Kidney (tissue), 14 donors: ENCODE data around the gene THRB. TPM values are rescaled to one million over a fixed set of nuclear protein-coding genes. Genes with fewer than 3 reads are reported as not detected.

Experiments used
- DNase-seq, 5 donors: peaks; one replicate each; pipeline ENCODE4 v3.0.0-alpha.2; 2013 to 2020
- FAIRE-seq: peaks from 2 replicates; lab custom pipeline; 2012; peaks lifted over from hg19 to GRCh38; lab: Jason Lieb, UNC
- H3K27ac ChIP-seq, 2 donors: one replicate each; pipeline ENCODE4 v1.7.0; 2013; ENCODE audit warnings: low read depth in 2 of 2, low read length in 2 of 2, inconsistent platforms in 1 of 2
- H3K27me3 ChIP-seq: one replicate; pipeline ENCODE4 v1.7.1; 2013; ENCODE audit warnings: low read length, inconsistent platforms; ENCODE audit not compliant: control insufficient read depth, insufficient read depth
- H3K36me3 ChIP-seq, 3 donors: one replicate each; pipeline versions ENCODE4 v1.7.0 to v1.7.1; 2013; ENCODE audit warnings: low read length in 3 of 3, control low read depth in 1 of 3, inconsistent platforms in 1 of 3; ENCODE audit not compliant: insufficient read depth in 3 of 3, control insufficient read depth in 2 of 3
- H3K4me1 ChIP-seq, 3 donors: one replicate each; pipeline versions ENCODE4 v1.7.0 to v1.7.1; 2013; ENCODE audit warnings: low read length in 3 of 3, inconsistent platforms in 1 of 3, low read depth in 1 of 3; ENCODE audit not compliant: control insufficient read depth in 2 of 3, insufficient read depth in 2 of 3
- H3K4me3 ChIP-seq, 3 donors: one replicate each; pipeline versions ENCODE4 v1.7.0 to v1.8.1; 2013; ENCODE audit warnings: low read length in 3 of 3, control low read depth in 1 of 3, inconsistent platforms in 1 of 3
- H3K9ac ChIP-seq, 3 donors: one replicate each; pipeline versions ENCODE4 v1.7.0 to v1.7.1; 2013; ENCODE audit warnings: low read length in 3 of 3, control low read depth in 1 of 3, inconsistent platforms in 1 of 3
- H3K9me3 ChIP-seq, 3 donors: one replicate each; pipeline versions ENCODE4 v1.7.0 to v1.7.1; 2013; ENCODE audit warnings: low read length in 3 of 3, control low read depth in 1 of 3, inconsistent platforms in 1 of 3; ENCODE audit not compliant: control insufficient read depth in 2 of 3, insufficient read depth in 1 of 3
- CTCF ChIP-seq: IDR thresholded peaks from 3 replicates; pipeline ENCODE4 v1.5.1; 2012; ENCODE audit warnings: mild to moderate bottlenecking, moderate library complexity, borderline replicate concordance; ENCODE audit not compliant: insufficient read depth; ENCODE audit errors: extremely low read depth
- intact Hi-C: fragments of 100-400 bp; cut with DNase I; formaldehyde crosslinking; loops from one replicate; pipeline ENCODE4 v1.11.1; 2022
- polyA plus RNA-seq: library from polyadenylated mRNA; stranded (reverse); fragments of 350-450 nt; fragmentation: Illumina TruSeq; extraction: RNeasy Lipid Tissue Mini Kit (QIAGEN cat#74804); gene quantifications from one replicate; pipeline ENCODE4 v1.2.3, GENCODE V29; 2014; ENCODE audit warnings: low read depth, low replicate concordance; ENCODE audit not compliant: insufficient read depth
- total RNA-seq: library from RNA; stranded (reverse); fragmentation: NEBNext Ultra II Directional; extraction: Animal tissue kit (Norgen Biotek cat#: 25700); gene quantifications from one replicate; pipeline ENCODE4 v1.2.1, GENCODE V29; 2021
- donor health status: control.
- donor health status: control.
- donor health status: control.
- donor health status: control.
- donor health status: control.
- donor health status: DM: yes; HTN: yes; CAD: no.
- donor health status: Normal renal cell carcinoma (clear cell type).

The THRB gene
- total and polyA plus RNA-seq, 2 donors from 2014 or later, result 4.5 to 17.2 TPM

GRCh38 chr3:24443476-24443875 lies 51.2 kb downstream of the THRB start:
- no peaks in the 10 kb centered on the region for H3K9me3 ChIP-seq
- DNase-seq (no peak), FAIRE-seq (no peak)
- intact Hi-C loops, result no loop called here
- no peaks in the 10 kb centered on the region for H3K36me3 ChIP-seq
- TF ChIP-seq CTCF, result no peak
- H3K4me3 ChIP-seq, result no peak overlapping the region
- H3K9ac ChIP-seq, result no peak overlapping the region
- no peaks in the 10 kb centered on the region for H3K27me3 ChIP-seq
- no peak overlapping the region for H3K27ac ChIP-seq
- H3K4me1 ChIP-seq, result peaks cover 0 to 23% (median 9%) of the 10 kb centered on the region in 3 donors

GRCh38 chr3:24440760-24441464 lies 53.7 kb downstream of the THRB start:
- H3K9me3 ChIP-seq, result no peaks in the 10 kb centered on the region
- FAIRE-seq (no peak), DNase-seq (no peak)
- no peaks in the 10 kb centered on the region for H3K27me3 ChIP-seq
- no peaks in the 10 kb centered on the region for H3K36me3 ChIP-seq
- peaks cover 0 to 11% (median 9%) of the 10 kb centered on the region in 3 donors for H3K4me1 ChIP-seq
- intact Hi-C loops, result no loop called here
- H3K9ac ChIP-seq, result no peak overlapping the region
- TF ChIP-seq CTCF, result no peak
- H3K27ac ChIP-seq, result no peak overlapping the region
- H3K4me3 ChIP-seq, result peak overlapping the region in 1 of 3 donors; percentile 0

GRCh38 chr3:24439021-24439420 lies 55.6 kb downstream of the THRB start:
- H3K9me3 ChIP-seq, result no peaks in the 10 kb centered on the region
- FAIRE-seq (no peak), DNase-seq (no peak)
- TF ChIP-seq CTCF, result no peak
- H3K9ac ChIP-seq, result no peak overlapping the region
- peaks cover 0 to 13% (median 11%) of the 10 kb centered on the region in 3 donors for H3K4me1 ChIP-seq
- no peak overlapping the region for H3K27ac ChIP-seq
- H3K27me3 ChIP-seq, result no peaks in the 10 kb centered on the region
- H3K4me3 ChIP-seq, result no peak overlapping the region
- H3K36me3 ChIP-seq, result no peaks in the 10 kb centered on the region
- intact Hi-C loops, result no loop called here
